Trophoblast cell (in vitro differentiated cells and primary cell): ENCODE data around the gene CNTN4.

ENCODE experiments used
- DNase-seq, 2 donors: peaks; one replicate each; pipeline ENCODE4 v3.0.0-alpha.2; 2016
- H2AFZ ChIP-seq: 2 replicates; pipeline ENCODE4 v1.6.1; 2013; ENCODE audit warnings: low read length, moderate library complexity, mild to moderate bottlenecking; ENCODE audit not compliant: insufficient read depth, poor library complexity
- H2AK5ac ChIP-seq: 2 replicates; pipeline ENCODE4 v1.6.1; 2013; ENCODE audit warnings: mild to moderate bottlenecking, low read length
- H2BK120ac ChIP-seq: 2 replicates; pipeline ENCODE4 v1.6.1; 2013; ENCODE audit warnings: low read length, mild to moderate bottlenecking, moderate library complexity; ENCODE audit not compliant: insufficient read depth, poor library complexity
- H2BK12ac ChIP-seq: 2 replicates; pipeline ENCODE4 v1.6.1; 2013; ENCODE audit warnings: mild to moderate bottlenecking, low read length, moderate library complexity
- H2BK5ac ChIP-seq: 2 replicates; pipeline ENCODE4 v1.6.1; 2013; ENCODE audit warnings: low read length, low read depth, moderate library complexity, mild to moderate bottlenecking; ENCODE audit not compliant: poor library complexity
- H3K14ac ChIP-seq: 2 replicates; pipeline ENCODE4 v1.6.1; 2013; ENCODE audit warnings: mild to moderate bottlenecking, low read length
- H3K18ac ChIP-seq: 2 replicates; pipeline ENCODE4 v1.6.1; 2013; ENCODE audit warnings: mild to moderate bottlenecking, low read length
- H3K23ac ChIP-seq: 2 replicates; pipeline ENCODE4 v1.6.1; 2013; ENCODE audit warnings: low read length
- H3K27ac ChIP-seq: 2 replicates; pipeline ENCODE4 v1.5.1; 2013; ENCODE audit warnings: low read depth, mild to moderate bottlenecking, inconsistent platforms, low read length, moderate library complexity
- H3K27me3 ChIP-seq: 2 replicates; pipeline ENCODE4 v1.6.1; 2013; ENCODE audit warnings: inconsistent platforms, mild to moderate bottlenecking, low read length, moderate library complexity; ENCODE audit not compliant: insufficient read depth
- H3K36me3 ChIP-seq, 2 experiments: 1 replicate in 1 of 2; 2 replicates in 1 of 2; pipeline ENCODE4 v1.6.1; 2013; ENCODE audit warnings: low read length in 2 of 2, mild to moderate bottlenecking in 2 of 2, moderate library complexity in 1 of 2; ENCODE audit not compliant: insufficient read depth in 2 of 2, control insufficient read depth in 1 of 2
- H3K4ac ChIP-seq: 2 replicates; pipeline ENCODE4 v1.6.1; 2013; ENCODE audit warnings: low read depth, mild to moderate bottlenecking, low read length, moderate library complexity
- H3K4me1 ChIP-seq, 2 experiments: 1 replicate in 1 of 2; 2 replicates in 1 of 2; pipeline ENCODE4 v1.6.1; 2013; ENCODE audit warnings: low read length in 2 of 2, mild to moderate bottlenecking in 2 of 2, moderate library complexity in 1 of 2; ENCODE audit not compliant: insufficient read depth in 2 of 2, control insufficient read depth in 1 of 2
- H3K4me2 ChIP-seq: 2 replicates; pipeline ENCODE4 v1.6.1; 2013; ENCODE audit warnings: inconsistent platforms, mild to moderate bottlenecking, low read length, moderate library complexity
- H3K4me3 ChIP-seq: 2 replicates; pipeline ENCODE4 v1.5.1; 2013; ENCODE audit warnings: mild to moderate bottlenecking, low read depth, low read length, inconsistent platforms
- H3K79me1 ChIP-seq: one replicate; pipeline ENCODE4 v1.6.1; 2013; ENCODE audit warnings: low read length
- H3K79me2 ChIP-seq: 2 replicates; pipeline ENCODE4 v1.6.1; 2013; ENCODE audit warnings: low read length, mild to moderate bottlenecking; ENCODE audit not compliant: control insufficient read depth, insufficient read depth, poor library complexity
- H3K9ac ChIP-seq: 2 replicates; pipeline ENCODE4 v1.6.1; 2013; ENCODE audit warnings: mild to moderate bottlenecking, low read length
- H3K9me3 ChIP-seq: 2 replicates; pipeline ENCODE4 v1.6.1; 2013; ENCODE audit warnings: low read depth, mild to moderate bottlenecking, control low read depth, inconsistent platforms, low read length; ENCODE audit not compliant: insufficient read depth
- H4K12ac ChIP-seq: 2 replicates; pipeline ENCODE4 v1.6.1; 2013; ENCODE audit warnings: low read depth, mild to moderate bottlenecking, low read length, moderate library complexity
- H4K8ac ChIP-seq: 2 replicates; pipeline ENCODE4 v1.6.1; 2013; ENCODE audit warnings: low read depth, mild to moderate bottlenecking, low read length, moderate library complexity
- H4K91ac ChIP-seq: one replicate; pipeline ENCODE4 v1.6.1; 2013; ENCODE audit warnings: low read depth, mild to moderate bottlenecking, low read length, moderate library complexity
- WGBS: extraction: QIAGEN DNeasy Blood & Tissue Kit; methylation state at CpG from one replicate; pipeline ENCODE4 v1.1.7; 2013; ENCODE audit warnings: missing lambda C conversion rate; ENCODE audit not compliant: insufficient read length, insufficient coverage; ENCODE audit errors: extremely low coverage; 5-methylcytosine and 5-hydroxymethylcytosine counted together

The CNTN4 gene

DNA sequence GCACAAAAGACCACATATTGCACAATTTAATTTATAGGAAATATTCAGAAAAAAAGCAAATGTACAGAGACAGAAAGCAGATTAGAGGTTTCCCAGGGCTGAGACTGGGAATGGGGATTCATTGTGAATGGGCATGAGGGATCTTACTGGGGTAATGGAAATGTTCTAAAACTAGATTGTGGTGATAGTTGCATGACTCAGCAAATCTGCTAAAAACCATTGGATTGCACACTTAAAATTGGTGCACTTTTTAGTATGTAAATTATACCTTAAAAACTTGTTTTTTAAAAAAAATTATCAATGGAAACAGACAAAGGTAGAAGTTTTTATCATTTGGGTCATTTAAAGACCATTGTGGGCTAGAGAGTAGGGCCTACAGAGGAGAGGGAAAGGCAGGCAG lies 780.9 kb downstream of the CNTN4 start:
- no peak for DNase-seq
- Histone ChIP-seq H2BK12ac (no peak overlapping the region), H3K4me2 (no peak overlapping the region), H3K27me3 (no peaks in the 10 kb centered on the region), H3K79me2 (no peaks in the 10 kb centered on the region), H4K91ac (no peak overlapping the region), H2AFZ (no peak overlapping the region), H4K8ac (no peak overlapping the region), H3K9ac (no peak overlapping the region), H3K4ac (no peak overlapping the region), H3K79me1 (no peaks in the 10 kb centered on the region), H3K27ac (no peak overlapping the region), H2BK5ac (no peak overlapping the region), H4K12ac (no peak overlapping the region), H3K18ac (no peak overlapping the region), H3K9me3 (no peaks in the 10 kb centered on the region), H3K4me1 (no peaks in the 10 kb centered on the region), H2AK5ac (no peak overlapping the region), H3K36me3 (no peaks in the 10 kb centered on the region), H3K23ac (no peak overlapping the region), H2BK120ac (no peak overlapping the region), H3K14ac (no peak overlapping the region), H3K4me3 (no peak overlapping the region)

DNA sequence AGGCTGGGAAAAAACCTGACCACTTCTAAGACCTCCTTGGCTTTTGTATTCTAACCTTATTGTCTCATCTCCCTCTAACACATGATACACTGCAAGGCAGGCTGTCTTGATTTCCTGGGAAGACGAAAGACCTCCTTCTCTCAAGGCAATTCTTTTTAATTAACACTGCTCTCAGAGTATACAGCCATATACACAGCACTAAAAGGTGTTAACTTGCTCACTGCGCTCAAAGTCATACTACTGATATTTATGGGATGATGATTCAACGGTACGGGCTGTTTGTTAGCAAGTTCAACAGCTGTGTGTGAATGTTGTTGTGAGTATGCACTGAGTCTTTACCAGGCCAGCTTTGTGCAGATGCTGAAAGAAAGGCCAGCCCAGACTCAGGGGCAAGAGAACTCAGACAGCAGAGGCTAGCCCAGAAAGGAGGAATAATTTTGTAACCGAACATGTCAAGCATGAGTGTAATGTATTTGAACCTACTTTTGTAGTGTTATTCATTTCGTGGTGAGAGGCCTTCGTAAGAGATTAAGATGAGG lies 781.6 kb downstream of the CNTN4 start:
- no peak for DNase-seq
- Histone ChIP-seq H3K4me3 (no peak overlapping the region), H3K79me1 (no peaks in the 10 kb centered on the region), H3K27ac (no peak overlapping the region), H2BK5ac (no peak overlapping the region), H4K8ac (no peak overlapping the region), H2BK120ac (no peak overlapping the region), H3K27me3 (no peaks in the 10 kb centered on the region), H3K14ac (no peak overlapping the region), H2AFZ (no peak overlapping the region), H2AK5ac (no peak overlapping the region), H2BK12ac (no peak overlapping the region), H4K91ac (no peak overlapping the region), H3K9me3 (no peaks in the 10 kb centered on the region), H3K9ac (no peak overlapping the region), H3K23ac (no peak overlapping the region), H3K4me1 (no peaks in the 10 kb centered on the region), H4K12ac (no peak overlapping the region), H3K36me3 (no peaks in the 10 kb centered on the region), H3K4ac (no peak overlapping the region), H3K18ac (no peak overlapping the region), H3K4me2 (no peak overlapping the region), H3K79me2 (no peaks in the 10 kb centered on the region)
- no CpG with 5 or more reads among the region's 7 CpGs for WGBS

DNA sequence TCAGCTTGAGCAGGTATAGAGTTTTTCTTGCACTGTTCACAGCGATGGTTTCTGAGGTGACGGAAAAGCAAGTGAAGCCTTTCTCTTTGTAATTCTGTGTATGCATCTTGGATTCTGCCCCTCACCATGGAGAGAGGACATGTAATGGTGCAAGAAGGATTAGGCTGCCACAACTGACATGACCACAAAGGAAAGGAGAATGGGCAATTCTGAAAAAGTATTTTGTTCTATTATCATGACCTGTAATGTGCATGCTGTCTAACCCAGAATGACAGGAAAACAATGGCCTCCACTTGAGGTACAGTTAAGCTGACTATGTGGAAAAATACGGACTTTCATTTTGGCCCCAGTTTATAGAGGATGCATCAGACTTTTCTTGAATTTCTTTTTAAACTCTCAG lies 784.6 kb downstream of the CNTN4 start:
- Histone ChIP-seq H3K4me1 (no peaks in the 10 kb centered on the region), H3K23ac (no peak overlapping the region), H3K27ac (no peak overlapping the region), H3K79me2 (no peaks in the 10 kb centered on the region), H3K4ac (no peak overlapping the region), H2BK120ac (no peak overlapping the region), H3K36me3 (no peaks in the 10 kb centered on the region), H4K12ac (no peak overlapping the region), H3K9ac (no peak overlapping the region), H3K14ac (no peak overlapping the region), H4K91ac (no peak overlapping the region), H3K27me3 (no peaks in the 10 kb centered on the region), H4K8ac (no peak overlapping the region), H3K79me1 (no peaks in the 10 kb centered on the region), H3K4me2 (no peak overlapping the region), H3K4me3 (no peak overlapping the region), H2AK5ac (no peak overlapping the region), H2BK5ac (no peak overlapping the region), H2BK12ac (no peak overlapping the region), H3K18ac (no peak overlapping the region), H3K9me3 (no peaks in the 10 kb centered on the region), H2AFZ (no peak overlapping the region)
- no peak for DNase-seq
- WGBS: no CpG with 5 or more reads among the region's 3 CpGs

DNA sequence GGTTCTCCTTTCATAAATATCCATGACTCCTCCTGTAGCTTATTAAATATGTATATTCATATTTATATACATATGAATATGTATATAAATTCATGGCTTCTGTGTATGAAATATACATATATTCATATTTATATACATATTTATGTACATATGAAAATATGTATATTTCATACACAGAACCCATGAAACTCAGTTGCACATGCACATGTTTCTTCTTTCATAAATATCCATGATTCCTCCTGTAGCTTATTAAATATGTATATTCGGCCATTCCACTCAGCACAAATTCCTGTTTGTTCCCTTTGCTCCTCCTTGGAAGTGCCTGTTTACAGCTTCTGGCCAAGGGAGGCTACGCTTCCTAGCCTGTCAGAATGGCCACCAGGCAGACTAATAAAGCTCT lies 789.9 kb downstream of the CNTN4 start:
- H3K36me3 ChIP-seq: no peaks in the 10 kb centered on the region
- H3K4me1 ChIP-seq: no peaks in the 10 kb centered on the region
- no peak overlapping the region for H2BK12ac ChIP-seq
- no peak overlapping the region for H4K91ac ChIP-seq
- H3K79me1 ChIP-seq: no peaks in the 10 kb centered on the region
- no peak overlapping the region for H3K27ac ChIP-seq
- H2BK120ac ChIP-seq: no peak overlapping the region
- H3K4ac ChIP-seq: no peak overlapping the region
- H3K27me3 ChIP-seq: no peaks in the 10 kb centered on the region
- no peak overlapping the region for H3K14ac ChIP-seq
- H3K9ac ChIP-seq: no peak overlapping the region
- H3K18ac ChIP-seq: no peak overlapping the region
- no peak overlapping the region for H3K23ac ChIP-seq
- no peaks in the 10 kb centered on the region for H3K79me2 ChIP-seq
- no peak for DNase-seq
- no peak overlapping the region for H2AK5ac ChIP-seq
- H3K9me3 ChIP-seq: no peaks in the 10 kb centered on the region
- no peak overlapping the region for H2AFZ ChIP-seq
- no peak overlapping the region for H4K12ac ChIP-seq
- no peak overlapping the region for H3K4me3 ChIP-seq
- H3K4me2 ChIP-seq: no peak overlapping the region
- no peak overlapping the region for H2BK5ac ChIP-seq
- no CpG with 5 or more reads among the region's 2 CpGs for WGBS
- no peak overlapping the region for H4K8ac ChIP-seq
